HG02885 (cell line): Measurements from ENCODE around the gene DIAPH3.

ENCODE experiments used
- ATAC-seq: cut with Tn5 transposase; IDR thresholded peaks from one replicate; pipeline ENCODE4 v1.9.1; 2021; ENCODE audit warnings: mild to moderate bottlenecking; ENCODE audit not compliant: unreplicated experiment, poor library complexity

Gene DIAPH3

GRCh38 chr13:59746291-59746962, 417.3 kb downstream of the DIAPH3 start:
- ATAC-seq = no peak

DNA sequence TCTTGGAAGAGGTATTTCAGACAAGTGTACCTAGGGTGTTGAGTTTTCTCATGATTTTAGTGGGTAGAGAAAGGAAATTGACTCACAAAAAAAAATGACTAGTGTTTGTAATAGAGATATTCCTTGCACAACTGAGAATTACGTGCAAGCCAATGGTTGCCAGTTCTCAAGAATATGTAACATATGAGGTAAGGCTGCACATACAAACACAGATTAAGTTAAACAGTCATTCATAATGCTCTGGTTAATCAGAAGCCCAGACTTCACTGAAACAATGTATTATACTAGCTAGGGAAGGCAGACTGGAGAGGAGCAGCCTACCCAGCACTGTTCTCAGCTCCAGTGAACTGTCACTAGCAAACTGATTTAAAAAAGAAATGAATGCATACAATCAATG, 418.3 kb downstream of the DIAPH3 start:
- ATAC-seq = no peak

DNA sequence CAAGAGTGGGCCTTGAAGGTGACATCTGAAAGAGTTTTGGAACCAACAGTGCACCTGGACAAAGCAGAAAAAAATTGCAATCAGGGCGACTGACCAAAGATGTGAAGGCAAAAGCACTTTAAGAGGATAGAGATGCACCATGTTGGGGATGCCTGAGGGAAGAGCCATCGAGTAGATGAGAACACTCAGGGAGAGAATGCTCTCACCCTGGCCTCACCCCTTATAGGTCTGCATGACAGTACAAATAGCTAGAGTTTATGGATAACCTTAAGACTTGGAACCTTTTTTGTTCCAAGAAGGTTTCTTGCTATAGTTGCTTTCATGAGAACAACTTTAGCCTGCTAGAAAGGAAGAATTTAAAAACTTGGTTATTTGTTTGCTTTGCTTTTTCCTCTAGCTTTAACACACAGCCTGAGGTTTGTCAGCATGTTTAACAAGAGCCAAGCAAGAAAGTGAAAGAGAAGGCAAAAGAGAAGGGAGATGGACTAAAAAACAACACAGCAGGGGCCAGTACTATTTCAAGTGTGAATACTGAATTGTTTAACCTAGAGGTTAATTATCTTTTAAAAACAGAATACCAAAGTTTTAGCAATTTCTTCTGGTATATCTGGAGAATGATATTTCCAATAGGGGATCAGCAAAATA, 418.9 kb downstream of the DIAPH3 start:
- no peak for ATAC-seq

DNA sequence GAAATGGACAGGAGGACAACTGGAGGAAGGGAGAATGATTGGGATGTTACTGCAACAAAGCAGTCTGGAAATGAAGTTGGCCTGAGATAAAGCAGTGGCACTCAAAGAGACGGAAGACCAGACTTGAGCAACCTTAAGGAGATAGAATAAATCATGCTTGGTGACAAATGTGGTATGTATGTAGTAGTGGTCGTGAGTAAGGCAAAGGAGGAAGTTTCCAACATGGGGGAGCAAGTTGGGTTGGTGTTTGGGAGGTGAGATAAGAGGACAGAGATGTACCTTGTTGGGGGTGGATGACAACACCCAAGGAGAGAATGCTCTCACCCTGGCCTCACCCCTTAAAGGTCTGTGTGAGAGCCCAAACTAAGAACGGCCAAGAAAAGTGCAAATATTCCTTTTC, 420.5 kb downstream of the DIAPH3 start:
- no peak for ATAC-seq

DNA sequence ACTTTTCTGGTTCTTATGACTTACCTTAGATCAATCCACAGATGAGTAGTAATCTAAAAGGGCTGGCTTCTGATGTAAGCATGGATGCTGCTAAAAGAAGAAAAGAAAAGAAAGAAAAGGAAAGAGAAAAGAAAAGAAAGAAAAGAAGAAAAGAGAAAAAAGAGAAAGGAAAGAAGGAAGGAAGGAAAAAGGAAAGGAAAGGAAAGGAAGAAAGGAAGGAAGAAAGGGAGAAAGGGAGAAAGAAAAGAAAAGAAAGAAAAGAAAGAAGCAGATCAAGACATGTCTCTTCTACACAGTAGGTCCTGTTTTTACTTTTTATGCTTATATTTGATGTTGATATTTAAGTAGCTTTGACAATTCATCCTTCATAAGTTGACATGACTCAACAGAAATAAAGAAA, 421.3 kb downstream of the DIAPH3 start:
- ATAC-seq = no peak

GRCh38 chr13:59738921-59739320, 424.8 kb downstream of the DIAPH3 start:
- ATAC-seq = no peak

DNA sequence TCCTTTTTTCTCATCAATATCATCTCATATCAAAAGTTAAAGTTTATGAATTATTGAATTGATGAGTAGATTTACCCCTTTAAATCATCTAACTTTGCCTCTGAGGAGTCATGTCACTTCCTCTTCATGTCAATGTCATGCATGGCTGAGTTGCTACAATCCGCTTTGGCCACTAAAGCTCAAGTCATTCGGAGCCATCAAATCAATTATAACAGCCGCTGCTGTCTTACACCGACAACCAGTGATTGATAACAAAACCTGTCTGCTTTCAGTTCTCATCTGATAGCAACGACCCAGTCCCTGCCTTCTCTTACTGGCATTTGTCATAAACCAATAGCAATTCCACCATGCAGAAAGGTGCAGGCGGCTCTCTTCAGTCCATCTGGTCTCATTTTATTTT, 429.3 kb downstream of the DIAPH3 start:
- peak; percentile 100 for ATAC-seq

GRCh38 chr13:59733744-59734143, 430.0 kb downstream of the DIAPH3 start:
- ATAC-seq = no peak

DNA sequence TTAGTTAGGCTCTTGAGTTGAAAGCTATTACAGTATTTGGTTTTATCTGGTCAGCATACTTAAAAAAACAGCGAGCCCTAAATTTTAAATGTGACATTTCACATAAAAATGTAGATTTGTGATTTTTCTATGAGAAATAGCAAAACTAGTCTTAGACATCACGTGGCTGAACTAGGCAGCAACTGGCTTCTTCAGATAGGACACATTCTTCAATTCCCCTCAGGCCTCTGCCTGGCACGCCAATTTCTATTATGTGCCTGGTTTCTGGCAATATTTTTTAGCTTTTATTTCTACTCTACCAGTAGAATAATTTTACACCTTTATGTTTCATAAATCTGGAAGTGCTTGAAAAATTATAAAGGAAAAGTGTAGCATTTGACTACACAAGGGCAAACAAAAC, 433.7 kb downstream of the DIAPH3 start:
- ATAC-seq = no peak

DNA sequence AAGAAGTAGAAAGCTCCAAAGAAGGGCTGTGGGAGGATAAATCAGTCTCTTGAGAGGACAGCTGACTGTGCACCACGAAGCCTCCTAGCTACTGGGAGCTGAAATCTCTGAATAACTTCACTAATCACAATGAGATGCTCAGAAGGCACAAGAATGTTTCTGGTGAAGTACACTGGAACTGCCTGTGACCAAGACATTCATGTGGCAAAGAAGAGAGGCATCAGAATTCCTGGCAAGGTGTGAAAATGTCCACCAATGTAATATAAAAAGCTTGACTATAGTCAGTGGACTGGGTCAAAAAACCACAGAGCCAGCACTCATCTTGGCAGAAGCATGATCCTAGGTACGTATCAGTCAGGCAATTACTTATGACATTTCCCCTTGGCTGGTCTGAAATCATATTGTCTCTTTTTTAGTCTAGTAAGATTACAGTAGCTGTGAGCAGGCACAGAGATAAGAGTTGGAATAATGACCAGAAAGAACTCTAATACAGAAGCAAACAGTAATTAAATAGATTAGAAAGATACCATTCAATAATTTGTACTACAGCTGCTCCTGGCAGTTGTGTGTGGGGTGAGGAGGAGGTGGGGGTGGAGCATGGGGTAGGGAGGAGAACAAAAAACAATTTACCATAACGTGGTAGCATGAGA, 434.7 kb downstream of the DIAPH3 start:
- no peak for ATAC-seq

DNA sequence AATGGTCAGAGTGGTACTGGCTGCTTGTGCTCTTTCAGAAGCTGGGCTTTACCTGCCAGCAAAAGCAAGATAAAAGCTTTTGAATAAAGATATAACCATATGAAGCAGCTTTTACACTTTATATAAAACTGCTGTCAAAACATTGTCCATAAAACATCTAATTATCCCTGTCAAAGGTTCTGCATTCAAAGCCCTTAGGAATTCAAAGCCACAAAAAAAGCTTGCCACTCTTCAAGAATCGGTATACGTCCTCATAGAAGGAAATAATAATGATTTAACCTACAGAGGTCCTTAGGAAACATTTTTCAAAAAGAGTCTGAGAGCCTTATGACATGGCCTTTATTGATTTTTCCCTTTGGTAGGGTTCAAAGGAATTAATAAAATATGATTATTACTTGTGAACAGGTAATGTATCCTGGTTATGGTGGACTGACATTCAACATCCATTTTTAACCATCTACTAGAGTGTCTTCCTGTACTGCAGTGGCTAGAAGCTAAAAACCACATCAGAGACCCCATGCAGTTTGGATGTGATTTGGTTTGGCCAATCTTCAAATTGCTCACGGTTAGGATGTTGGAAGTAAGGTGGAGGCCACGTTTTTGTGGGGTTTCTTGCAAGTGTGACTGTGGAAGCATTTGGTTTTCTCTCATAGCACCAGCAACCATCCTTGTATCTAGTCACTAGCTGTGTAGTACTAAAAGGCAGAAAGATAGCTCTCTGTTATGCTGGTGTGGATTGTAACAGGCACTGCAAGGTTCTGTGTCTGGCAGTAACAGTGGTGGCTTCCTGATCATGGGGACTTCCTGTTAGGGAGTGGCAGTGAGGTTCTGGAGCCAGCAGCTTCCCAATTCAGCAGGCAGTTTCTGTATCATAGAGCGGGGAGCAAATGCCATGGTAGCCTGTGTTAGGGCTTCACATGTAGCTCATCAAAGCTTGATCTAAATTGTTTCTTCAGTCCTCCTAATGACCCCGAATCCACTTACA, 441.5 kb downstream of the DIAPH3 start:
- peak; percentile 47 for ATAC-seq

- ATAC-seq = no peak
Measured at GRCh38 chr13:59715611-59716010, 448.1 kb downstream of the DIAPH3 start.

GRCh38 chr13:59710996-59711701, 452.6 kb downstream of the DIAPH3 start:
- no peak for ATAC-seq

GRCh38 chr13:59710416-59710815, 453.3 kb downstream of the DIAPH3 start:
- ATAC-seq = no peak

- ATAC-seq = peak; percentile 56
Measured at GRCh38 chr13:59706101-59706976, 457.4 kb downstream of the DIAPH3 start.

GRCh38 chr13:59702269-59702668, 461.5 kb downstream of the DIAPH3 start:
- ATAC-seq = no peak

DNA sequence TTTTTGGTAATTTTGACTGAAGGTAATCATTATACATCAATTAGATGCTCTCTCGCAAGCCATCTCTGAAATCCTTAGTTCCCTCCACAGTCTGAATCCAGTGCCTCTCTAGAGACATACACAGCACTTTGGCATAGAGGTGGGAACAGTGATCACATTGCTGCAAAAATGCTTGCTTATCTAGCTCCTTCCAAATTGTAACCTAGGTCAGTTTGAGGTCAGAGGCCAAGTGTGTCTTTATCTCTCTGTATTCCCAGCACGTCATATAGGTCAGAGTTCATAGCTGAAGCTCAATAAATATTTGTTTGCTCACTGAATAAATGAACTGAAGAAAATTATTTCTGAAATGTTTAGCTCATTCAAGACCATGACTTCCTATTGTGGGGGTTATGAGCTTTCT, 462.5 kb downstream of the DIAPH3 start:
- ATAC-seq = no peak

DNA sequence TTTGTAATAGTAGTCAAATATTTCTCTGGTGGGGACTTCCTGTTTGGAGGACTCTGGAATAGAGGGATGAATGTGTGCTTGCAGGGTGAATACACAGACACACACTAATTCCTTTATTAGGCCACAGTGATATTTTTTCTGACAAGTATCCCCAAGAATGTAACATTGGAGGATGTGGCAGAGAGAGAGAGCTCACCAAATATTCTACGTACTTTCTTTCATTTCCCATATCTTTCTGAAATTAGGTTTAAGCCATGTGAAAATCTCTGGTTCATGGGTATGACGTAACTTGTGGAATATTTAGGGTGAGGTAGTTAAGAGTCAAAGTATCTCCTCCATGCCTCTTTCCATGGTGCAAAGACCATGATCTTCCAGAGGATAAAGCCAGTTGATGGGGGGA, 463.4 kb downstream of the DIAPH3 start:
- ATAC-seq = no peak

- ATAC-seq = no peak
Measured at GRCh38 chr13:59696271-59696670, 467.5 kb downstream of the DIAPH3 start.
